Measurements from ENCODE around the gene CAMKMT.

GRCh38 chr2:44742057-44742456, 380.3 kb downstream of the CAMKMT start:
- TF ChIP-seq POLR2A (IDR thresholded peaks at IDR 0.05) (no peak), POLR2AphosphoS5 (IDR thresholded peaks at IDR 0.05) (no peak)
